Measurements from ENCODE around the gene HADHB.

The HADHB gene

GRCh38 chr2:26292646-26293045, 47.9 kb downstream of the HADHB start:
- no peak for DNase-seq
- Histone ChIP-seq H3K9me3 (ENCODE audit: severe bottlenecking) (no peaks in the 10 kb centered on the region), H3K27me3 (ENCODE audit: insufficient read depth, low read depth, severe bottlenecking) (no peaks in the 10 kb centered on the region), H3K36me3 (peaks cover 2% of the 10 kb centered on the region; the same call in 1 of the 2 replicates), H3K4me3 (ENCODE audit: low read depth, low read length) (no peak overlapping the region), H3K27ac (no peak overlapping the region)
- no peak for TF ChIP-seq CTCF (IDR thresholded peaks at IDR 0.05; ENCODE audit: low read depth, low read length)

- H3K36me3 ChIP-seq, result no peaks in the 10 kb centered on the region
- no peak overlapping the region for H3K27ac ChIP-seq
- no peaks in the 10 kb centered on the region for H3K9me3 ChIP-seq (ENCODE audit: severe bottlenecking)
- TF ChIP-seq CTCF (IDR thresholded peaks at IDR 0.05; ENCODE audit: low read depth, low read length), result no peak
- no peak overlapping the region for H3K4me3 ChIP-seq (ENCODE audit: low read depth, low read length)
- no peak for DNase-seq
- H3K27me3 ChIP-seq (ENCODE audit: insufficient read depth, low read depth, severe bottlenecking), result peaks cover 14% of the 10 kb centered on the region
These were observed 50.8 kb downstream of the HADHB start for GRCh38 chr2:26295511-26295910.

DNA sequence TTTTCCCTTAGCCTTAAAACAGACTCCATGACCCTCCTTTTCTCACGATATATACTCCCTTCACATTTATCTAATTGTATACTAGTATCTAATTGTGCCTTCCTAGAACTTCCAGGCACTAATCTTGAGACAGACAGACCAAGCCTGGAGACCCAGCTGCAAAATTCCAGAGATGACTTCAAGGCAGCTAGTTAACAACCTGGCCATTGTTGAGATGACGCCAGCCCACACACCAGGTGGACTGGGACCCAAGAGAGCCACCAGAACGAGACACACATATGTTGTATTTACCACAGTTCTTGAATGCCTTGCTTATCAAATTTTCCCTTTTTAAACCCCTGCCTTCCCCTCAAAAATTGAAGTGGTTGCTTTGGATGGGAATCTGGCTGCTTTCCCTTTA, 52.3 kb downstream of the HADHB start:
- no peak for TF ChIP-seq CTCF (IDR thresholded peaks at IDR 0.05; ENCODE audit: low read depth, low read length)
- H3K4me3 ChIP-seq (ENCODE audit: low read depth, low read length), result no peak overlapping the region

GRCh38 chr2:26298286-26298637, 53.5 kb downstream of the HADHB start:
- peak; percentile 50 for DNase-seq
- Histone ChIP-seq H3K27me3 (ENCODE audit: insufficient read depth, low read depth, severe bottlenecking) (peaks cover 14% of the 10 kb centered on the region), H3K4me3 (ENCODE audit: low read depth, low read length) (peak overlapping the region; percentile 36), H3K36me3 (no peaks in the 10 kb centered on the region), H3K27ac (no peak overlapping the region), H3K9me3 (ENCODE audit: severe bottlenecking) (no peaks in the 10 kb centered on the region)
- no peak for TF ChIP-seq CTCF (IDR thresholded peaks at IDR 0.05; ENCODE audit: low read depth, low read length)

More for the DNA sequence above, 52.3 kb downstream of the HADHB start:
- DNase-seq, result no peak
- H3K27me3 ChIP-seq (ENCODE audit: insufficient read depth, low read depth, severe bottlenecking), result peaks cover 14% of the 10 kb centered on the region
- no peak overlapping the region for H3K27ac ChIP-seq
- H3K9me3 ChIP-seq (ENCODE audit: severe bottlenecking), result no peaks in the 10 kb centered on the region
- no peaks in the 10 kb centered on the region for H3K36me3 ChIP-seq

GRCh38 chr2:26298638-26299393, 54.1 kb downstream of the HADHB start:
- no peaks in the 10 kb centered on the region for H3K9me3 ChIP-seq (ENCODE audit: severe bottlenecking)
- TF ChIP-seq CTCF (IDR thresholded peaks at IDR 0.05; ENCODE audit: low read depth, low read length), result no peak
- no peak overlapping the region for H3K27ac ChIP-seq
- peak overlapping the region; percentile 36 for H3K4me3 ChIP-seq (ENCODE audit: low read depth, low read length)
- H3K27me3 ChIP-seq (ENCODE audit: insufficient read depth, low read depth, severe bottlenecking), result peaks cover 14% of the 10 kb centered on the region
- no peaks in the 10 kb centered on the region for H3K36me3 ChIP-seq
- no peak for DNase-seq

Data from WERI-Rb-1 (cell line).